ENCODE data around the gene LAD1. TPM values are rescaled to one million over a fixed set of nuclear protein-coding genes. Genes with fewer than 3 reads are reported as not detected.

The LAD1 gene
- total and polyA plus RNA-seq, 9 of the 15 experiments (the other 6 are each of a cell fraction or from before 2014, with no cell fraction given): 0.31 TPM; not detected in 8

DNA sequence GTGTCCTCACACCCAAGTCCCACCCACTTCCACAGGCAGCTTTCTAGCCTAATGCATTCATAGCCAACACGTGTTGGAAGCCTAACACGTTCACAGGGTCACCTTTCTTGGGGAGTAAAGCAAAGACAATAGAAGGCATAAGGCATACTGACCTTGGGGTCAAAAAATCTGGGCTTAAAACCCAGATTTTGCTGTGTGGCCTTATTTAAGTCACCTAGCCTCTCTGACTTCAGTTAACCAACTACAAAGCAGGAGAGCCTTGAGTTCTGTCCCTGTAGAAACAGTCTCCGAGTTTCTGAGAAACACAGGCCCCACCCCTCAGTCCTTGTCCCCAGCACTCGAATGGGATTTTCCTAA is 23.0 kb downstream of the LAD1 start:
- ChIA-PET POLR2A (interaction anchor here (0.8 kb wide), 1 partner anchor 19 kb away, joined by 3 read pairs; no protein-coding TSS in a partner anchor), CTCF (ENCODE audit: low intra/inter-chr PET ratio) (interaction anchor here (0.6 kb wide), 1 partner anchor 841 kb away, joined by 3 read pairs; no protein-coding TSS in a partner anchor)
- TF ChIP-seq, protein P1, sequence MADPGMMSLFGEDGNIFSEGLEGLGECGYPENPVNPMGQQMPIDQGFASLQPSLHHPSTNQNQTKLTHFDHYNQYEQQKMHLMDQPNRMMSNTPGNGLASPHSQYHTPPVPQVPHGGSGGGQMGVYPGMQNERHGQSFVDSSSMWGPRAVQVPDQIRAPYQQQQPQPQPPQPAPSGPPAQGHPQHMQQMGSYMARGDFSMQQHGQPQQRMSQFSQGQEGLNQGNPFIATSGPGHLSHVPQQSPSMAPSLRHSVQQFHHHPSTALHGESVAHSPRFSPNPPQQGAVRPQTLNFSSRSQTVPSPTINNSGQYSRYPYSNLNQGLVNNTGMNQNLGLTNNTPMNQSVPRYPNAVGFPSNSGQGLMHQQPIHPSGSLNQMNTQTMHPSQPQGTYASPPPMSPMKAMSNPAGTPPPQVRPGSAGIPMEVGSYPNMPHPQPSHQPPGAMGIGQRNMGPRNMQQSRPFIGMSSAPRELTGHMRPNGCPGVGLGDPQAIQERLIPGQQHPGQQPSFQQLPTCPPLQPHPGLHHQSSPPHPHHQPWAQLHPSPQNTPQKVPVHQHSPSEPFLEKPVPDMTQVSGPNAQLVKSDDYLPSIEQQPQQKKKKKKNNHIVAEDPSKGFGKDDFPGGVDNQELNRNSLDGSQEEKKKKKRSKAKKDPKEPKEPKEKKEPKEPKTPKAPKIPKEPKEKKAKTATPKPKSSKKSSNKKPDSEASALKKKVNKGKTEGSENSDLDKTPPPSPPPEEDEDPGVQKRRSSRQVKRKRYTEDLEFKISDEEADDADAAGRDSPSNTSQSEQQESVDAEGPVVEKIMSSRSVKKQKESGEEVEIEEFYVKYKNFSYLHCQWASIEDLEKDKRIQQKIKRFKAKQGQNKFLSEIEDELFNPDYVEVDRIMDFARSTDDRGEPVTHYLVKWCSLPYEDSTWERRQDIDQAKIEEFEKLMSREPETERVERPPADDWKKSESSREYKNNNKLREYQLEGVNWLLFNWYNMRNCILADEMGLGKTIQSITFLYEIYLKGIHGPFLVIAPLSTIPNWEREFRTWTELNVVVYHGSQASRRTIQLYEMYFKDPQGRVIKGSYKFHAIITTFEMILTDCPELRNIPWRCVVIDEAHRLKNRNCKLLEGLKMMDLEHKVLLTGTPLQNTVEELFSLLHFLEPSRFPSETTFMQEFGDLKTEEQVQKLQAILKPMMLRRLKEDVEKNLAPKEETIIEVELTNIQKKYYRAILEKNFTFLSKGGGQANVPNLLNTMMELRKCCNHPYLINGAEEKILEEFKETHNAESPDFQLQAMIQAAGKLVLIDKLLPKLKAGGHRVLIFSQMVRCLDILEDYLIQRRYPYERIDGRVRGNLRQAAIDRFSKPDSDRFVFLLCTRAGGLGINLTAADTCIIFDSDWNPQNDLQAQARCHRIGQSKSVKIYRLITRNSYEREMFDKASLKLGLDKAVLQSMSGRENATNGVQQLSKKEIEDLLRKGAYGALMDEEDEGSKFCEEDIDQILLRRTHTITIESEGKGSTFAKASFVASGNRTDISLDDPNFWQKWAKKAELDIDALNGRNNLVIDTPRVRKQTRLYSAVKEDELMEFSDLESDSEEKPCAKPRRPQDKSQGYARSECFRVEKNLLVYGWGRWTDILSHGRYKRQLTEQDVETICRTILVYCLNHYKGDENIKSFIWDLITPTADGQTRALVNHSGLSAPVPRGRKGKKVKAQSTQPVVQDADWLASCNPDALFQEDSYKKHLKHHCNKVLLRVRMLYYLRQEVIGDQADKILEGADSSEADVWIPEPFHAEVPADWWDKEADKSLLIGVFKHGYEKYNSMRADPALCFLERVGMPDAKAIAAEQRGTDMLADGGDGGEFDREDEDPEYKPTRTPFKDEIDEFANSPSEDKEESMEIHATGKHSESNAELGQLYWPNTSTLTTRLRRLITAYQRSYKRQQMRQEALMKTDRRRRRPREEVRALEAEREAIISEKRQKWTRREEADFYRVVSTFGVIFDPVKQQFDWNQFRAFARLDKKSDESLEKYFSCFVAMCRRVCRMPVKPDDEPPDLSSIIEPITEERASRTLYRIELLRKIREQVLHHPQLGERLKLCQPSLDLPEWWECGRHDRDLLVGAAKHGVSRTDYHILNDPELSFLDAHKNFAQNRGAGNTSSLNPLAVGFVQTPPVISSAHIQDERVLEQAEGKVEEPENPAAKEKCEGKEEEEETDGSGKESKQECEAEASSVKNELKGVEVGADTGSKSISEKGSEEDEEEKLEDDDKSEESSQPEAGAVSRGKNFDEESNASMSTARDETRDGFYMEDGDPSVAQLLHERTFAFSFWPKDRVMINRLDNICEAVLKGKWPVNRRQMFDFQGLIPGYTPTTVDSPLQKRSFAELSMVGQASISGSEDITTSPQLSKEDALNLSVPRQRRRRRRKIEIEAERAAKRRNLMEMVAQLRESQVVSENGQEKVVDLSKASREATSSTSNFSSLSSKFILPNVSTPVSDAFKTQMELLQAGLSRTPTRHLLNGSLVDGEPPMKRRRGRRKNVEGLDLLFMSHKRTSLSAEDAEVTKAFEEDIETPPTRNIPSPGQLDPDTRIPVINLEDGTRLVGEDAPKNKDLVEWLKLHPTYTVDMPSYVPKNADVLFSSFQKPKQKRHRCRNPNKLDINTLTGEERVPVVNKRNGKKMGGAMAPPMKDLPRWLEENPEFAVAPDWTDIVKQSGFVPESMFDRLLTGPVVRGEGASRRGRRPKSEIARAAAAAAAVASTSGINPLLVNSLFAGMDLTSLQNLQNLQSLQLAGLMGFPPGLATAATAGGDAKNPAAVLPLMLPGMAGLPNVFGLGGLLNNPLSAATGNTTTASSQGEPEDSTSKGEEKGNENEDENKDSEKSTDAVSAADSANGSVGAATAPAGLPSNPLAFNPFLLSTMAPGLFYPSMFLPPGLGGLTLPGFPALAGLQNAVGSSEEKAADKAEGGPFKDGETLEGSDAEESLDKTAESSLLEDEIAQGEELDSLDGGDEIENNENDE (IDR thresholded peaks at IDR 0.05; ENCODE audit: low read depth, low read length): no peak
- TF ChIP-seq PHF20 (IDR thresholded peaks at IDR 0.05; ENCODE audit: partially characterized antibody): no peak
- TF ChIP-seq CBFB (CRISPR knock-in tag; IDR thresholded peaks at IDR 0.05): no peak
- no peak for TF ChIP-seq ZNF551 (CRISPR knock-in tag; IDR thresholded peaks at IDR 0.05)
- TF ChIP-seq, protein P2, sequence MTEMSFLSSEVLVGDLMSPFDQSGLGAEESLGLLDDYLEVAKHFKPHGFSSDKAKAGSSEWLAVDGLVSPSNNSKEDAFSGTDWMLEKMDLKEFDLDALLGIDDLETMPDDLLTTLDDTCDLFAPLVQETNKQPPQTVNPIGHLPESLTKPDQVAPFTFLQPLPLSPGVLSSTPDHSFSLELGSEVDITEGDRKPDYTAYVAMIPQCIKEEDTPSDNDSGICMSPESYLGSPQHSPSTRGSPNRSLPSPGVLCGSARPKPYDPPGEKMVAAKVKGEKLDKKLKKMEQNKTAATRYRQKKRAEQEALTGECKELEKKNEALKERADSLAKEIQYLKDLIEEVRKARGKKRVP (CRISPR knock-in tag; IDR thresholded peaks at IDR 0.05): no peak
- TF ChIP-seq NELFE (IDR thresholded peaks at IDR 0.05; ENCODE audit: insufficient read depth, insufficient read length): no peak
- no peak for TF ChIP-seq ZNF311 (CRISPR knock-in tag; IDR thresholded peaks at IDR 0.05)
- H3K9ac ChIP-seq (ENCODE audit: insufficient read depth in 1 of 2, low read depth in 2 of 2, low read length in 2 of 2): no peak overlapping the region
- no peaks in the 10 kb centered on the region for H3K36me3 ChIP-seq (ENCODE audit: control insufficient read depth, insufficient read depth, low read length)
- no peak overlapping the region for H3K4me2 ChIP-seq (ENCODE audit: insufficient read depth, low read length)
- H3K27ac ChIP-seq (ENCODE audit: extremely low read depth, low read depth, low read length): no peak overlapping the region
- peaks cover 4% of the 10 kb centered on the region for H3K9me1 ChIP-seq (ENCODE audit: control insufficient read depth, insufficient read depth, low read length)
- H2AFZ ChIP-seq (ENCODE audit: low read depth, low read length): no peak overlapping the region
- ATAC-seq: no peak
- in situ Hi-C loops (cut with MboI) (no loop called here), intact Hi-C loops (cut with micrococcal nuclease) (no loop called here)
- H3K79me2 ChIP-seq (ENCODE audit: control insufficient read depth, insufficient read depth, low read length): no peaks in the 10 kb centered on the region
- peaks cover 15 to 63% of the 10 kb centered on the region in 2 experiments; a peak in 4 of 5 replicates for H3K27me3 ChIP-seq (ENCODE audit: control insufficient read depth in 2 of 2, insufficient read depth in 2 of 2, low read length in 2 of 2)
- WGBS (ENCODE audit: insufficient coverage, low coverage, missing lambda C conversion rate): 2% methylated on average over 4 of the region's 4 CpGs
- H3K9me3 ChIP-seq (replicated peaks; ENCODE audit: control insufficient read depth, insufficient read depth, low read depth, low read length): no peaks in the 10 kb centered on the region
- FAIRE-seq: no peak
- BruUV-seq (replicated peaks): no TSS peak
- peaks cover 17% of the 10 kb centered on the region for H4K20me1 ChIP-seq (replicated peaks; ENCODE audit: control insufficient read depth, insufficient read depth, low read length)
- no peak overlapping the region for H3K4me3 ChIP-seq
- H3K4me1 ChIP-seq (replicated peaks in 1 of 2; ENCODE audit: control insufficient read depth in 2 of 2, insufficient read depth in 2 of 2, low read length in 2 of 2): no peaks in the 10 kb centered on the region; a peak in 1 of 5 replicates
- no peak for DNase-seq (ENCODE audit: extremely low read depth in 1 of 4, low spot score in 3 of 4)

Data from K562 (cell line).